SK-N-SH (cell line): Measurements from ENCODE around the gene CEP170. TPM values are rescaled to one million over a fixed set of nuclear protein-coding genes. Genes with fewer than 3 reads are reported as not detected.
"Not testable (repeated sequence)": the region's sequence is repeated elsewhere in the genome, so short reads cannot be mapped to it uniquely, and the experiment has no call there.

Experiments
- CTCF ChIA-PET: fragments of 300-600, 350-600 bp; formaldehyde crosslinking; extraction: SDS; loops from one replicate; lab custom pipeline; 2021; lab: Yijun Ruan, JAX
- POLR2A ChIA-PET: fragments of 350-600 bp; sonication (Branson Sonifier 250); formaldehyde crosslinking; extraction: SDS; loops from one replicate; lab custom pipeline; 2020; ENCODE audit warnings: antibody characterized with exemption, inconsistent platforms; lab: Yijun Ruan, JAX
- DNase-seq: peaks from one replicate; pipeline ENCODE4 v3.0.0; 2012
- H2AFZ ChIP-seq: fragments of 200-600 bp; sonication (generic); 2 replicates; pipeline ENCODE4 v1.8.1; 2016; ENCODE audit warnings: antibody characterized with exemption, mild to moderate bottlenecking, low read depth
- H3F3A ChIP-seq: fragments of 200-600 bp; sonication (generic); replicated peaks from 2 replicates; pipeline ENCODE3; 2016; ENCODE audit warnings: antibody characterized with exemption, mild to moderate bottlenecking; ENCODE audit not compliant: insufficient read depth
- H3K27ac ChIP-seq, 2 experiments: fragments of 200-500 bp in 1 of 2; fragments of 200-600 bp in 1 of 2; sonication (Bioruptor generic) in 1 of 2; sonication (generic), shearing (Covaris generic) in 1 of 2; 2 replicates each; pipeline versions ENCODE4 v1.5.1 to v1.6.1; 2014 to 2016; ENCODE audit warnings: low read depth in 2 of 2, inconsistent platforms in 1 of 2, low read length in 1 of 2, mild to moderate bottlenecking in 1 of 2, mixed read lengths in 1 of 2
- H3K27me3 ChIP-seq: fragments of 200-600 bp; sonication (generic), shearing (Covaris generic); 2 replicates; pipeline ENCODE4 v1.6.1; 2016; ENCODE audit warnings: mixed run types; ENCODE audit not compliant: insufficient read depth
- H3K36me3 ChIP-seq, 2 experiments: fragments of 200-500 bp in 1 of 2; fragments of 200-600 bp in 1 of 2; sonication (Bioruptor generic) in 1 of 2; sonication (generic) in 1 of 2; replicated peaks in 1 of 2; 2 replicates each; pipeline versions ENCODE3 to v1.5.1; 2014 to 2016; ENCODE audit warnings: low read length in 1 of 2, mild to moderate bottlenecking in 1 of 2; ENCODE audit not compliant: insufficient read depth in 2 of 2, control insufficient read depth in 1 of 2
- H3K4me1 ChIP-seq, 2 experiments: fragments of 200-500 bp in 1 of 2; fragments of 200-600 bp in 1 of 2; sonication (Bioruptor generic) in 1 of 2; sonication (generic), shearing (Covaris generic) in 1 of 2; 2 replicates each; pipeline versions ENCODE4 v1.5.1 to v1.6.1; 2014 to 2016; ENCODE audit warnings: low read depth in 1 of 2, low read length in 1 of 2, mixed run types in 1 of 2; ENCODE audit not compliant: insufficient read depth in 2 of 2, control insufficient read depth in 1 of 2
- H3K4me2 ChIP-seq: fragments of 200-600 bp; sonication (generic), shearing (Covaris generic); 2 replicates; pipeline ENCODE4 v1.6.1; 2017; ENCODE audit warnings: mixed run types
- H3K4me3 ChIP-seq, 2 experiments: fragments of 200-500 bp in 1 of 2; fragments of 200-600 bp in 1 of 2; sonication (Bioruptor generic) in 1 of 2; sonication (generic), shearing (Covaris generic) in 1 of 2; 2 replicates each; pipeline versions ENCODE4 v1.5.1 to v1.8.1; 2014 to 2016; ENCODE audit warnings: low read depth in 2 of 2, inconsistent platforms in 1 of 2, low read length in 1 of 2, mild to moderate bottlenecking in 1 of 2, mixed read lengths in 1 of 2, moderate library complexity in 1 of 2
- H3K79me2 ChIP-seq: fragments of 200-600 bp; sonication (generic); 2 replicates; pipeline ENCODE4 v1.8.1; 2017; ENCODE audit warnings: mild to moderate bottlenecking; ENCODE audit not compliant: insufficient read depth
- H3K9ac ChIP-seq: fragments of 200-600 bp; sonication (generic); 2 replicates; pipeline ENCODE4 v1.6.1; 2017; ENCODE audit warnings: mixed run types
- H3K9me2 ChIP-seq: fragments of 200-600 bp; sonication (generic); 2 replicates; pipeline ENCODE4 v1.6.1; 2017; ENCODE audit warnings: mixed run types
- H3K9me3 ChIP-seq: fragments of 200-600 bp; sonication (generic); 2 replicates; pipeline ENCODE4 v1.6.1; 2017; ENCODE audit warnings: mixed run types, mild to moderate bottlenecking, moderate library complexity
- H4K20me1 ChIP-seq: fragments of 200-600 bp; sonication (generic); 2 replicates; pipeline ENCODE4 v1.6.1; 2017; ENCODE audit warnings: mild to moderate bottlenecking, mixed run types; ENCODE audit not compliant: insufficient read depth
- WGBS: methylation state at CpG from one replicate; pipeline ENCODE4 v1.1.6; 2017; ENCODE audit warnings: low lambda C conversion rate; 5-methylcytosine and 5-hydroxymethylcytosine counted together
- polyA plus RNA-seq, 3 experiments: library from polyadenylated mRNA; depleted of rRNA; stranded (reverse); fragments of >200 nt; gene quantifications; 2 replicates each; pipeline ENCODE4 v1.2.3, GENCODE V29; 2012

CEP170 gene
- polyA plus RNA-seq, 1 of the 3 experiments (the other 2 are of a cell fraction) = 67.2 TPM

DNA sequence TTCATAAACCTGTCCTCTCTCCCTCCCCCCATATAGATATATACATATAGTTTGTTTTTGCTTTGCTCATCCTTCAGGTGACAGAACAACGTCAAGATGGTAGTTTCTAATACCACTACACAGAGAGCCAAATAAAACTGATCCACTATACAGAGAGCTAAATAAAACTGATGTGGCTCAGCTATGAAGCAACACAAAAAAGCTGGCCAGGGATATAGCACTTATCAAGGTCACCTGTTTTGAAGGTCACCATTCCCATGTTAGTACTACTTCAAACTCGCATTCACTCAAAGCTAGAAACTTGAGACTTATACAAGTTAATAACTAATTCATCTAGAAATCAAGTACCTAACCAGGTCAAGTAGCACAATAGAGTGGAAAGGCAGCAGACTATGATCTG, 61.8 kb downstream of the CEP170 start:
- H3K36me3 ChIP-seq = peaks cover 27 to 45% of the 10 kb centered on the region in 2 experiments
- 74% methylated on average over 2 of the region's 2 CpGs for WGBS
- H3K79me2 ChIP-seq = peaks cover 53% of the 10 kb centered on the region
- H4K20me1 ChIP-seq, H3K27ac ChIP-seq, H3K4me1 ChIP-seq, H3F3A ChIP-seq, POLR2A ChIA-PET, H3K27me3 ChIP-seq, H3K9ac ChIP-seq, H3K9me2 ChIP-seq, DNase-seq, H3K4me2 ChIP-seq, H2AFZ ChIP-seq, H3K9me3 ChIP-seq, H3K4me3 ChIP-seq: not testable (repeated sequence)
- CTCF ChIA-PET = interaction anchor here (0.6 kb wide), 1 partner anchor 408 kb away, joined by 3 read pairs; no protein-coding TSS in a partner anchor

DNA sequence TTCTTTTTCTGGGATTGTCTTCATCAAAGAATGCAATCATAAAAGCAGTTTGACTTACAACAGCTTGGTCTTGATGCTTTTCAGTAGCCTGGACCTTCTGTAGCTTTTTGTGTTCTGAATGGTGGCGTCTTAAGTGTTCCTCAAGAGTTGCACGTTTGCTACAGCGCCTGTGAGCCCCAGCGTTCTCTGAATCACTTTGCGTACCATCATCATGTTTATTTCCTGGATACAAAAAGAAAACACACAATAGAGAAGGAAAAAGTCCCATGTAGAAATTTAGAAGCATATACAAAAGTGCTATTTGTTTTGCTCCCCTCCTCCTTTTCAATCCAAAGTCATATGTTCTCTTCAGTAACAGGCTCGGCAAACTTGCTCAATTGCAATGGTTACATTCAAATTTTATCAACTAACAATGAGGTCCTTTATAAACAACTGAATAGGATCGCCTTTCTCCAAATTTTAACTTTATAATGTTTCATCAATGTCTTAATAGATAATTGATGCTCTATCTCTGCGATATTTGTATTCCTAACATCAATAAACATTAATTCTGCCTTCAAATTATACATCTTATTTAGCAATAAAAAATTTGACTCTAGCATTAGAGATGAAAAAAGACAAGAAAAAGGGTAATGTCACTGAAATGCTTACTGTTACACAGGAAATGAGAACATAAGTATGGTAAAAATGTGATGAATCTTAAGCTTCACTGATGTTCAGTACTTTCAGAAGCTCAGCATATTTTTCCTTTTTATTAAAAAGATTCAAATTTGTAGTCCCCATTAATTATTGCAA, 68.7 kb downstream of the CEP170 start:
- DNase-seq, CTCF ChIA-PET, H3K4me3 ChIP-seq, H2AFZ ChIP-seq, POLR2A ChIA-PET, H3K4me2 ChIP-seq, H3K4me1 ChIP-seq, H3K27ac ChIP-seq, H3K9ac ChIP-seq, H3K27me3 ChIP-seq, H3K9me2 ChIP-seq, H4K20me1 ChIP-seq, H3F3A ChIP-seq, H3K9me3 ChIP-seq: not testable (repeated sequence)
- 98% methylated on average over 8 of the region's 8 CpGs for WGBS
- Histone ChIP-seq H3K79me2 (peaks cover 69% of the 10 kb centered on the region), H3K36me3 (peaks cover 34 to 47% of the 10 kb centered on the region in 2 experiments)

DNA sequence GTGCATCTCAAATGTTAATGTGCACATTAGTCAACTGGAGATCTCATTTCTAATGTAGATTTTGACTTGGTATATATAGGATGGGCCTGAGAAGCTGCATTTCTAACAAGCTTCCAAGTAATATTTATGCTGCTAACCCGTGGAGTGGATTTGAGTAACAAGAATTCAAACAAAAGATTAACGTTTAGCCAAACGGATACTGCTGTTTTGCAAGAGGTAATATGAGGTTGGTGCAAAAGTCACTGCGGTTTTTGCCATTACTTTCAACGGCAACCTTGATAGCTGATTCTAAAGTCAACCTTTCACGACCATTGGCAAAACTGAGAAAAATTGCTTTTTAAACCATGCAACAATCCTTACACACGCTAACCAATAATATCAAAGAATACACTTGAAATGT, 70.3 kb downstream of the CEP170 start:
- POLR2A ChIA-PET, H3K4me2 ChIP-seq, DNase-seq, H3K4me1 ChIP-seq, H3K27me3 ChIP-seq, H3K9me2 ChIP-seq, H3F3A ChIP-seq, CTCF ChIA-PET, H3K9ac ChIP-seq, H4K20me1 ChIP-seq, H3K4me3 ChIP-seq, H3K27ac ChIP-seq, H2AFZ ChIP-seq, H3K9me3 ChIP-seq: not testable (repeated sequence)
- 92% methylated on average over 7 of the region's 7 CpGs for WGBS
- H3K79me2 ChIP-seq = peaks cover 77% of the 10 kb centered on the region
- peaks cover 28 to 49% of the 10 kb centered on the region in 2 experiments for H3K36me3 ChIP-seq

DNA sequence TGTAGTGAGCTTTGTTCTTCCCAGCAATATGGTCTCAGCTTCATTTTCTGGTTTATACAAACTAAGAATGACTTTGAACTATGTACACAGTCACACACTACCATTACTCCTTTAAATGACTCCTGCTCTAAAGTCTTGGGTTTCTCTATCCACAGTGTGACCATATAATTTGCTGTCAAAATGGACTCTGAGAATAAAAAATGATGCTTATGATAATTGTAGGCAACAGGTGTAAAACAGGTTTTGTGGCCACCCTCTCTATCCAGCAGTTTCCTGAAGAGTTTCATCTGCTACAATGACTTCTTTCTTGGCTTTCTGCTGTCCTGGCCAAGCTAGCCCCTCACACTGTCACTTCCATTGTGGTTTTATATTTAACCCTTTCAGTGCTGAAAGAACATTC, 71.4 kb downstream of the CEP170 start:
- H3K27ac ChIP-seq, H3K9me2 ChIP-seq, H3F3A ChIP-seq, H3K4me3 ChIP-seq, POLR2A ChIA-PET, H3K9me3 ChIP-seq, H3K27me3 ChIP-seq, CTCF ChIA-PET, H4K20me1 ChIP-seq, H2AFZ ChIP-seq, H3K9ac ChIP-seq, H3K4me1 ChIP-seq, H3K4me2 ChIP-seq, DNase-seq: not testable (repeated sequence)
- peaks cover 79% of the 10 kb centered on the region for H3K79me2 ChIP-seq
- H3K36me3 ChIP-seq = peaks cover 28 to 46% of the 10 kb centered on the region in 2 experiments

DNA sequence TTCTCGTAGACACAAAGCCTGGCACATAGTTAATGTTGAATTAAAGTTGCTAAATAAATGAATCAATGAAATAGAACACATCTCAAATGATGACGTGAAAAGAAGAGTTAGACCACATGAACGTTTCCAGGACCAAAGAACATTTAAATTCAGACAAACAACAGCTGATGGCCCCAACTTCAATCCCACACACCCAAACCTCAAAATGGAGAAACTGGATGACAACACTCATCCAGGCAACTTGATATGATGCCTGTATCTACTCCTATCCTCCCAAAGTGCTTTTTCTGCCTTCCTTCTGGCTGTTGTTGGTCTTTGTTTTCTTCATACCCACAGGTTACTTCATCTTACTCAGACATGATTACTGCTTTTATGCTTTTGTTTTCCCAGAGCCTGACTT, 71.9 kb downstream of the CEP170 start:
- peaks cover 25 to 41% of the 10 kb centered on the region in 2 experiments for H3K36me3 ChIP-seq
- H4K20me1 ChIP-seq, H2AFZ ChIP-seq, H3K9me2 ChIP-seq, H3K27me3 ChIP-seq, H3K4me2 ChIP-seq, H3F3A ChIP-seq, POLR2A ChIA-PET, DNase-seq, CTCF ChIA-PET, H3K9ac ChIP-seq, H3K4me3 ChIP-seq, H3K27ac ChIP-seq, H3K9me3 ChIP-seq, H3K4me1 ChIP-seq: not testable (repeated sequence)
- 94% methylated on average over 3 of the region's 3 CpGs for WGBS
- peaks cover 80% of the 10 kb centered on the region for H3K79me2 ChIP-seq
